Lower lobe of right lung (tissue), 2 donors: ENCODE measurements around the gene PYGB. TPM values are rescaled to one million over a fixed set of nuclear protein-coding genes. Genes with fewer than 3 reads are reported as not detected.
A peak's percentile ranks its signal among the peaks of the same experiment; 100 is the strongest.
"Not testable (repeated sequence)": the region's sequence is repeated elsewhere in the genome, so short reads cannot be mapped to it uniquely, and the experiment has no call there.

ENCODE experiments used
- ATAC-seq, 2 donors: fragments of 200-7000 bp; cut with Tn5 transposase; one replicate each; pipeline ENCODE4 v1.9.1; 2020 to 2022; ENCODE audit warnings: mild to moderate bottlenecking in 2 of 2, moderate library complexity in 2 of 2
- DNase-seq: peaks from one replicate; pipeline ENCODE4 v3.0.0-alpha.2; 2020
- H3K27ac ChIP-seq: fragments of 200-600 bp; one replicate; pipeline ENCODE4 v1.8.0; 2022
- H3K27me3 ChIP-seq: fragments of 200-600 bp; one replicate; pipeline ENCODE4 v1.8.0; 2022; ENCODE audit warnings: low read depth
- H3K36me3 ChIP-seq: fragments of 200-600 bp; one replicate; pipeline ENCODE4 v1.8.0; 2022; ENCODE audit warnings: mild to moderate bottlenecking
- H3K4me1 ChIP-seq: fragments of 200-600 bp; one replicate; pipeline ENCODE4 v1.8.0; 2022
- H3K4me3 ChIP-seq: fragments of 200-600 bp; one replicate; pipeline ENCODE4 v1.8.0; 2022; ENCODE audit warnings: mild to moderate bottlenecking
- H3K9me3 ChIP-seq: fragments of 200-600 bp; one replicate; pipeline ENCODE4 v1.8.0; 2022
- intact Hi-C: fragments of 100-400 bp; cut with DNase I; formaldehyde crosslinking; loops from one replicate; pipeline ENCODE4 v1.11.0; 2022
- total RNA-seq: library from RNA; stranded (reverse); fragmentation: NEBNext Ultra II Directional; extraction: Animal tissue kit (Norgen Biotek cat#: 25700); gene quantifications from one replicate; pipeline ENCODE4 v1.2.1, GENCODE V29; 2021
- TF ChIP-seq, protein P1 (sequence below): fragments of 200-600 bp; IDR thresholded peaks from one replicate; pipeline ENCODE4 v1.8.0; 2022; ENCODE audit warnings: antibody characterized with exemption, mild to moderate bottlenecking
- donor health status: DM: no; HTN: yes; CAD: no; lungs with severe emphysema.

Gene PYGB
- total RNA-seq, 1 donor from 2014 or later: 57.5 TPM

DNA sequence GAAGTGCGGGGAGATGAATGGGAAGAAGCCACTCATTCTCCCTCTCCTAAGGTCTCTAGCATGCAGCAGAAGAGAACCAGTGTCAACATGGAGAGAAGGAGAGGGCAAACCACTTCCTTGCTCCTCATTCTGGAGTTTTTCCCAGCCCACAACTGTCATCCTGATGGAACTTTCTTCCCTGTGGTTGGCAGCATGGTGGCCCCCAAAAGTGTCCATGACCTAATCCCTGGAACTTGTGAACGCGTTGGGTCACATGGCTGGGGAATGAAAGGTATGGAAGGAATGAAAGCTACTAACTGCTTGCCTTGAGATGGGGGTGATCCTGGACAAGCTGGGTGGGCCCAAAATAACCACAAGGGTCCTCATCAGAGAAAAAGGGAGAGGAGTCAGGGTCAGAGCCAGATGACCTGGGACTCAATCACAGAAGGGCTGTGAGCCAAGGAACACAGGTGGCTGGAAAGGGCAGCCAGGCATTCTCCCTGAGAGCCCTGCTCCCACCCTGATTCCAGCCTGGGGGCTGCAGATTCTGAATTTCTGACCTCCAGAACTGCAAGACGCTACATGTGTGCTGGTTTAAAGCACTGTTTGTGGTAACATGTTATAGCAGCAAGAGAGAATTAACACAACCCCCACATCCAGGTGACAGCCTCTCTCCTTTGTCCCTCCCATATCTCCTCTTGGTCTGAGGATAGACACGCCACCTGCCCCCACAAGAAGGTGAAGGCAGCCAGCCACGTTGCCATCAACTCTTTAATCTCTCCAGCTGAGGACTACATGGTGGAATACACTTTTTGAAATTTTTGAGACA is 63.2 kb downstream of the PYGB start:
- H3K9me3 ChIP-seq: no peaks in the 10 kb centered on the region
- peak; percentile 31 for DNase-seq
- peaks cover 15% of the 10 kb centered on the region for H3K36me3 ChIP-seq
- no peaks in the 10 kb centered on the region for H3K27me3 ChIP-seq
- ATAC-seq: peak in 1 of 2 donors; percentile 3
- TF ChIP-seq, protein P1, sequence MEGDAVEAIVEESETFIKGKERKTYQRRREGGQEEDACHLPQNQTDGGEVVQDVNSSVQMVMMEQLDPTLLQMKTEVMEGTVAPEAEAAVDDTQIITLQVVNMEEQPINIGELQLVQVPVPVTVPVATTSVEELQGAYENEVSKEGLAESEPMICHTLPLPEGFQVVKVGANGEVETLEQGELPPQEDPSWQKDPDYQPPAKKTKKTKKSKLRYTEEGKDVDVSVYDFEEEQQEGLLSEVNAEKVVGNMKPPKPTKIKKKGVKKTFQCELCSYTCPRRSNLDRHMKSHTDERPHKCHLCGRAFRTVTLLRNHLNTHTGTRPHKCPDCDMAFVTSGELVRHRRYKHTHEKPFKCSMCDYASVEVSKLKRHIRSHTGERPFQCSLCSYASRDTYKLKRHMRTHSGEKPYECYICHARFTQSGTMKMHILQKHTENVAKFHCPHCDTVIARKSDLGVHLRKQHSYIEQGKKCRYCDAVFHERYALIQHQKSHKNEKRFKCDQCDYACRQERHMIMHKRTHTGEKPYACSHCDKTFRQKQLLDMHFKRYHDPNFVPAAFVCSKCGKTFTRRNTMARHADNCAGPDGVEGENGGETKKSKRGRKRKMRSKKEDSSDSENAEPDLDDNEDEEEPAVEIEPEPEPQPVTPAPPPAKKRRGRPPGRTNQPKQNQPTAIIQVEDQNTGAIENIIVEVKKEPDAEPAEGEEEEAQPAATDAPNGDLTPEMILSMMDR: no peak
- peak overlapping the region; percentile 23 for H3K4me3 ChIP-seq
- H3K4me1 ChIP-seq: peaks cover 31% of the 10 kb centered on the region
- intact Hi-C loops: no loop called here
- peak overlapping the region; percentile 78 for H3K27ac ChIP-seq

DNA sequence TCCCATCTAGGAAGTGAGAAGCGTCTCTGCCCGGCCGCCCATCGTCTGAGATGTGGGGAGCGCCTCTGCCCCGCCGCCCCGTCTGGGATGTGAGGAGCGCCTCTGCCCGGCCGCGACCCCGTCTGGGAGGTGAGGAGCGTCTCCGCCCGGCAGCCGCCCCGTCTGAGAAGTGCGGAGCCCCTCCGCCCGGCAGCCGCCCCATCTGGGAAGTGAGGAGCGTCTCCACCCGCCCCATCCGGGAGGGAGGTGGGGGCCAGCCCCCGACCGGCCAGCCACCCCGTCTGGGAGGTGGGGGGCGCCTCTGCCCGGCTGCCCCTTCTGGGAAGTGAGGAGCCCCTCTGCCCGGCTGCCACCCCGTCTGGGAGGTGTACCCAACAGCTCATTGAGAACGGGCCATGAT is 64.8 kb downstream of the PYGB start:
- peaks cover 12% of the 10 kb centered on the region for H3K36me3 ChIP-seq
- H3K27ac ChIP-seq, H3K27me3 ChIP-seq, intact Hi-C loops, ATAC-seq, H3K9me3 ChIP-seq, H3K4me3 ChIP-seq: not testable (repeated sequence)
- DNase-seq: peak; percentile 37
- peaks cover 31% of the 10 kb centered on the region for H3K4me1 ChIP-seq

DNA sequence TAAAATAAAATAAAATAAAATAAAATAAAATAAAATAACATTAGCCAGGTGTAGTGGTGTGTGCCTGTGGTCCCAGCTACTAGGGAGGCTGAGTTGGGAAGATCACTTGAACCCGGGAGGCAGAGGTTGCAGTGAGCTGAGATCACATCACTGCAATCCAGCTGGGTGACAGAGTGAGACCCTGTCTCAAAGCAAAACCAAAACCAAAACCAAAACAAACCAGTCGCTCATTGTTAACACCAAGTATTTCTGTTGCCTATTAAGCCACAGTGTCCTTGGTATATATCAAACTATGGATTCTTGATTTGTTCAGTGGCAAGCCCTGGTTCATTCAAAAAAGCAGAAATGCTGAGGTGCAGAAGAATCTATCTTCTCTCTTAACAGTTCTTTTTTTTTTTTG is 65.7 kb downstream of the PYGB start:
- TF ChIP-seq, protein P1: no peak
- intact Hi-C loops: no loop called here
- Histone ChIP-seq H3K36me3 (peaks cover 12% of the 10 kb centered on the region), H3K9me3 (no peaks in the 10 kb centered on the region), H3K27ac (no peak overlapping the region), H3K4me1 (peaks cover 31% of the 10 kb centered on the region), H3K4me3 (no peak overlapping the region), H3K27me3 (no peaks in the 10 kb centered on the region)
- DNase-seq: no peak
- ATAC-seq: no peak

DNA sequence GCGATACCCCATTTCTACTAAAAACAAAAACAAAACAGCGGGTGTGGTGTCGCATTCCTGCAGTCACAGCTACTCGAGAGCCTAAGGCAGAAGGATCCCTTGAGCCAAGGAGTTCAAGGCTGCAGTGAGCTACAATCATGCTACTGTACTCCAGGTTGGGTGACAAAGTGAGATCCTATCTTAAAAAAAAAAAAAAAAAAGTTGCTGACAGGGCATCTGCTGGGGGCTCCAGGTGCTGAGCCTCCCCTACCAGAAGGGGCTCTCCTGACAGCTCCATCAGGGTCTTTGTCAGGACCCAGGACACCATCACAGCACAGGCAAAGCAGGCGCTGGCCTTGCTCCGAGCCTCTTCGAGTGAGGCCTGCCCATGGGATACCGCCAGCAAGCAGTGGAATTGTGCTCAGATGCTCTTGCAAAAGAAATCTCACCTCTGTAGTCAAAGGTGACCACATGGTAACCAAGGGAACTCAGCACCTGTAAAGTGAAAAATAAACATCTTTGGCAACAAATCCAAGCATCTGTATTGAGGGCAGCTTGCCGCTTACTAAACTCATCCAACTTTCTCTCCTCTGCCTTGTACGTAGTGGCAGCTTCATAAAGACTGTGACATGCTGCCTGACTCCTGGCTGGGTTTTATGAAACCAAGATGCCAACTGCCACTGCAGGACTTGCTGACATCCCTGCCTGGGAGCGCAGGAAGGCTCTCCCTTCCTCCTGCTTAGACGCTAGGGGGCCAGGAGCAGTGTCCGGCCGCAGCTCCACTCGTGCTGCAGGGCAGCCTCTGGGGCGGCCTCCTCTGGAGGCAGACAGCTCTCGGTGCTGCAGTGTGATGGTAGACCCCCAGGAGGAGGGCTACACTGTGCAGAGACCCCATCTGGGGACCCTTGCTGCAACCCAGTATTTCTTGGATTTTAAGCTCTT is 66.9 kb downstream of the PYGB start:
- H3K4me1 ChIP-seq: peaks cover 35% of the 10 kb centered on the region
- peak; percentile 33 for DNase-seq

DNA sequence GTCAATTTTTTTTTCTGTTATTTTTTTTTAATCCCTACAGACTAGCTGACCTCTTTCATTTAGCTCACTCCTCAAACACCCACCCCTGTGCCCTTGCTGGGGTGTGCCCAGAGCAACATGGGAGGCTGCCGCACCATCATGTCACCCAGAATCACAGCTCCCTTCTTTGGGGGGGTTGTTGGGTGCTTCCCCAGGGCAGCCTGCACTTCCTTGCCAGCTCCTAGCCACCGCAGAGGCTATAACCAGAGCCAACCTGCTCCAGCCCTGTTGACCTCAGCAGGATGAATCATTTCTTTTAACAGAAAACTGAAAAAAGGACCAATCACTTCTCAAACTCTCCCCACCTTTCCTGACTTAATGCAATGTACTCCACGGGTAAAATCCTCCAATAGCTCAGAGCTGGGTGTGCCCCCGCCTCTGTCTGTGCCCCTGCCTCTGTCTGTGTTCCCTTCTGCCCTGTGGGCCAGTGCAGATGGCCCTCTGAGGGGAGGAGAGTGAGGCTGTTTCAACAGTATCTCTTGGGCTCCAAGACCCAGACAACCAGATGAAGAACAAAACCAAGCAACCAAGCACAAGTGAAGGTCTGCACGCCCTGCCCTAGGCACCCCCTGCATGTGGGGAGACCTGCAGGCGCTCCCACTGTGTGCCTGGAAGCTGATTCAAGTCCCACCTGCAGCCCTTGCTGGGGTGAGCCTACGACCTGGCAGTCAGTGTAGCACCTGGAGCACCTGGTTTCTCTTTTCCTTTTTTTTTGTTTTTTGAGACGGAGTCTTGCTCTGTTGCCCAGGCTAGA is 67.7 kb downstream of the PYGB start:
- ATAC-seq: no peak
- H3K9me3 ChIP-seq: no peaks in the 10 kb centered on the region
- H3K27me3 ChIP-seq: no peaks in the 10 kb centered on the region
- TF ChIP-seq, protein P1: no peak
- H3K4me1 ChIP-seq: peaks cover 30% of the 10 kb centered on the region
- H3K27ac ChIP-seq: no peak overlapping the region
- H3K36me3 ChIP-seq: peaks cover 26% of the 10 kb centered on the region
- DNase-seq: peak; percentile 34
- no peak overlapping the region for H3K4me3 ChIP-seq
- intact Hi-C loops: no loop called here

More for the DNA sequence above, 66.9 kb downstream of the PYGB start:
- Histone ChIP-seq H3K4me3 (no peak overlapping the region), H3K27ac (no peak overlapping the region), H3K36me3 (peaks cover 18% of the 10 kb centered on the region), H3K27me3 (no peaks in the 10 kb centered on the region), H3K9me3 (no peaks in the 10 kb centered on the region)
- no peak for ATAC-seq
- intact Hi-C loops: no loop called here
- TF ChIP-seq, protein P1: no peak
